ENCODE data around the gene RDX.
"Not testable (repeated sequence)": the region's sequence is repeated elsewhere in the genome, so short reads cannot be mapped to it uniquely, and the experiment has no call there.

Gene RDX

GRCh38 chr11:110296226-110297075, at the start of gene RDX:
Gene RDX (minus strand): TSS chr11:110296614. CDS start chr11:110279692, 16,922 bp downstream.
- peak; percentile 81 for DNase-seq

- no peak for DNase-seq
These were observed 49.3 kb upstream of the RDX start for GRCh38 chr11:110345743-110346142.

- DNase-seq = no peak
These were observed 44.0 kb upstream of the RDX start for GRCh38 chr11:110340436-110340835.

GRCh38 chr11:110339456-110340250, 43.2 kb upstream of the RDX start:
- DNase-seq = no peak

GRCh38 chr11:110338684-110339083, 42.3 kb upstream of the RDX start:
- DNase-seq = no peak

GRCh38 chr11:110337570-110338193, 41.3 kb upstream of the RDX start:
- DNase-seq = no peak

- DNase-seq = no peak
These were observed 39.6 kb upstream of the RDX start for GRCh38 chr11:110336054-110336453.

GRCh38 chr11:110335358-110335757, 38.9 kb upstream of the RDX start:
- no peak for DNase-seq

- DNase-seq = no peak
These were observed 35.2 kb upstream of the RDX start for GRCh38 chr11:110331626-110332025.

- no peak for DNase-seq
These were observed 33.0 kb upstream of the RDX start for GRCh38 chr11:110329445-110329844.

GRCh38 chr11:110327508-110327907, 31.1 kb upstream of the RDX start:
- no peak for DNase-seq

- DNase-seq = no peak
These were observed 27.4 kb upstream of the RDX start for GRCh38 chr11:110323786-110324185.

GRCh38 chr11:110319501-110319900, 23.1 kb upstream of the RDX start:
- DNase-seq = no peak

- peak; percentile 22 for DNase-seq
These were observed 22.4 kb upstream of the RDX start for GRCh38 chr11:110318638-110319404.

GRCh38 chr11:110317516-110317932, 21.1 kb upstream of the RDX start:
- peak; percentile 96 for DNase-seq

- no peak for DNase-seq
These were observed 18.1 kb upstream of the RDX start for GRCh38 chr11:110314366-110315095.

- no peak for DNase-seq
These were observed 16.3 kb upstream of the RDX start for GRCh38 chr11:110312670-110313069.

GRCh38 chr11:110311783-110312579, 15.6 kb upstream of the RDX start:
- peak; percentile 40 for DNase-seq

GRCh38 chr11:110308071-110308470, 11.7 kb upstream of the RDX start:
- no peak for DNase-seq

GRCh38 chr11:110306019-110306388, 9.6 kb upstream of the RDX start:
- not testable (repeated sequence) for DNase-seq
